ENCODE data around the gene CA9. TPM values are rescaled to one million over a fixed set of nuclear protein-coding genes. Genes with fewer than 3 reads are reported as not detected.

The CA9 gene
- total RNA-seq, 1 experiment from 2014 or later: 0.55 TPM

- no peak for DNase-seq (ENCODE audit: low read depth)
These were observed 1.5 kb downstream of the CA9 start for GRCh38 chr9:35675204-35675603.

DNA sequence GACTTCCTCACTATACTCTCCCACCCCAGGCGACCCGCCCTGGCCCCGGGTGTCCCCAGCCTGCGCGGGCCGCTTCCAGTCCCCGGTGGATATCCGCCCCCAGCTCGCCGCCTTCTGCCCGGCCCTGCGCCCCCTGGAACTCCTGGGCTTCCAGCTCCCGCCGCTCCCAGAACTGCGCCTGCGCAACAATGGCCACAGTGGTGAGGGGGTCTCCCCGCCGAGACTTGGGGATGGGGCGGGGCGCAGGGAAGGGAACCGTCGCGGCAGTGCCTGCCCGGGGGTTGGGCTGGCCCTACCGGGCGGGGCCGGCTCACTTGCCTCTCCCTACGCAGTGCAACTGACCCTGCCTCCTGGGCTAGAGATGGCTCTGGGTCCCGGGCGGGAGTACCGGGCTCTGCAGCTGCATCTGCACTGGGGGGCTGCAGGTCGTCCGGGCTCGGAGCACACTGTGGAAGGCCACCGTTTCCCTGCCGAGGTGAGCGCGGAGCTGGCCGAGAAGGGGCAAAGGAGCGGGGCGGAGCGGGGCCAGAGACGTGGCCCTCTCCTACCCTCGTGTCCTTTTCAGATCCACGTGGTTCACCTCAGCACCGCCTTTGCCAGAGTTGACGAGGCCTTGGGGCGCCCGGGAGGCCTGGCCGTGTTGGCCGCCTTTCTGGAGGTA lies 2.1 kb downstream of the CA9 start:
- DNase-seq (ENCODE audit: low read depth): no peak

- DNase-seq (ENCODE audit: low read depth): no peak
These were observed 5.4 kb downstream of the CA9 start for GRCh38 chr9:35679091-35679490.

GRCh38 chr9:35679766-35680330 lies 6.1 kb downstream of the CA9 start:
- no peak for DNase-seq (ENCODE audit: low read depth)

- no peak for DNase-seq (ENCODE audit: low read depth)
These were observed 6.8 kb downstream of the CA9 start for GRCh38 chr9:35680331-35681105.

DNA sequence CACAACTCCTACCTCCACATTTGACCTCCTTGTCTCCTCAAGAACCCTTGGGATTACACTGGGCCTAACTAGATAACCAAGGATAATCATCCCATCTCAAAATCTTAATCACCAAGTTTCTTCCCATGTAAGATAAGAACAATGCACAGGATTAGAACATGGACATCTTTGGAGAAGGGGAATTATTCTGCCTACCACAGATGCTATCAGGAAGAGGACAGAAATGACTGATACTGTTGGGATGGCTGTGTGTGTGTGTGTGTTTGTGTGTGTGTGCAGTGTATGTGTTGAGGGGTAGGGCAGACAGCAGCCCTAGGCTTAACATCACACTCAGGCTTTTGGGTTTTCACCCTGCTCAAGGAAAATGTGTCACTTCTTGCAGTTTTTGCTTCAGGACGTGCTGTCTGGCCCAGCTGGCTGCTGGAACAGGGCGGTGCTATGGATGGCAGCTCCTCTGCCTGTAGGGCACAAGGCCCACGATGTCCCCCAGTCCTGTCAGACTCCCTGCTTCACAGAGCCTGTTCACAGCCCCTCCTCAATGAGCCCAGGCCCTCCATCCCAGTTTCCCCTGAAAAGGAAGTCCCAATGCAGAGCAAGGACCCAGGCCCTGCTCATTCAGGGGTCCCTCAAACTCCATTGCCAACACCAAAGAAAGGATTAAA lies 7.7 kb downstream of the CA9 start:
- DNase-seq (ENCODE audit: low read depth): no peak

- no peak for DNase-seq (ENCODE audit: low read depth)
These were observed 8.3 kb downstream of the CA9 start for GRCh38 chr9:35682051-35682450.

DNA sequence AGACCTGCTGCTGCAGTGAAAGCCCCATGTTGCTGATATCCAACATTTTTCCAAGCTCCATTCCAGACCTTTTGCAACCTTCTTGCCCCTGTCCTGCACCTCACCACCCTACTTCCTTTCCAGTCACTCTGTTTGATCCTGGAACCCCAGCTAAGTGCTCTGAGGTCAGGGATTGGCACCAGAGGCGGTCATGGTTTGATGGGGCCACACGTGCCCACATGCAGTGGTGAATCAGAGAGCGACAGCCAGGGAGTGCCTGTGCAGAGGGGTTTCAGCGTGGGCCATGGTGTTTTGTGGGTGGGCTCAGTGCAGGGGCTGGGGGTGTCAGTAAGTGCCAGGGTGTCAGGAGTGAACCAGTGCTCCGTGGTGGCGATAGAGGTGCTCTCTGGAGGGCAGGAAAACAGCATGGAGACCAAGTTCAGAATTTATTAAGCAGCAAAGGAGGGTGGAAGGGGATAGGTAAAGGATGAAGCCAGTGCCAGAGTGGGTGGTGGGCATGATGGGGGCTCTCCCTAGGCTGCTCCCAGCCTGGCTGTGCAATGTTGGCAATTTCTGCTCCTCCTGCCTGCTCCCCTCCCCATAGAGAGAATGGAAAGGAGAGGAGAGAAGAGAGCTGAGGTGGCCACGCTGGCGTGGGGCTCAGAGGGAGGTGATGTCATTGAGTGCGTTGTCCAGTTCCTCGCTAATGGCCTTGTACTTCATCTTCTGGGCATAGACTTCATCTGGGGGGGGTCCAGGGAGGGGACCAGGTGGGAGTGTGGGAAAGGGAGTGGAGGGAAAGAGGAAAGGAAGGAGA lies 9.0 kb downstream of the CA9 start:
- no peak for DNase-seq (ENCODE audit: low read depth)

DNA sequence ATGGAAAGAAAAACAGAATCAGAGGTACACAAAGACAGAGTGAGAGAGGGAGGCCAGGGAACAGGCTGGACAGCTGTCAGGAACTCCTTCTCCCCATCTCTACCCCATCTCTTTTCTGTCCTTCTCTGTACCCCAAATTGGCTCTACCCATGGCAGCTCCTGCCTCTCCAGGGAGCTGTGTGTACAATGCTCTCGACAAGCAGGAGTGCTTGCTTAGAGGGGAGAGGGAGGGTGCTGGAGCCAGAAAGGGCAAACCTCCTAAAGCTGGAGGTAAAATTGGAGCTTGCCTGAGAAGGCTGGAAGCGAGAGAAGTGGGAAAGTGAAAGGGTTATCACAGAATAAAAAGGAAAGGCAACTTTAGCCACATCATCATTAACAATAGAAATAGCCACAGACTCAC lies 9.6 kb downstream of the CA9 start:
- no peak for DNase-seq (ENCODE audit: low read depth)

DNA sequence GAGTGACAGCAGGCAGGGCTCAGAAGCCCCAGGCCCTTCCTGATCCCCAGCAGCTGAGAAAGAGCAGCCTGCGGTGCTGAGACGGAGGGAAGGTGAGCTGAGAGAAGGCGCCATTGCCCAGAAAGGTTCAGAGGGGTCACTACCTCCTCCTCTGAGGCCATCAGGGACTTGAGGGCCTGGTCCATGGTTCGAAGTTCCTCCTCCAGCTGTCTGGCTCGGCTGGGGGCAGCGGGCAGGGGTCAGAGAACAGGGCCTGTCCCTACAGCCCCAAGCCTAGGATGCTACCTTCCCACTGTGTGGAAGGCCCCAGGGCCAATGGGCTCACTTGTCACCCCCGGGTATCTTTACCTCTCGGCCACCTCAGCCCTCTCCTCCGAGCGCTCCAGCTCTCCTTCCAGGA lies 11.2 kb downstream of the CA9 start:
- no peak for DNase-seq (ENCODE audit: low read depth)

GRCh38 chr9:35685506-35685905 lies 11.8 kb downstream of the CA9 start:
- no peak for DNase-seq (ENCODE audit: low read depth)

DNA sequence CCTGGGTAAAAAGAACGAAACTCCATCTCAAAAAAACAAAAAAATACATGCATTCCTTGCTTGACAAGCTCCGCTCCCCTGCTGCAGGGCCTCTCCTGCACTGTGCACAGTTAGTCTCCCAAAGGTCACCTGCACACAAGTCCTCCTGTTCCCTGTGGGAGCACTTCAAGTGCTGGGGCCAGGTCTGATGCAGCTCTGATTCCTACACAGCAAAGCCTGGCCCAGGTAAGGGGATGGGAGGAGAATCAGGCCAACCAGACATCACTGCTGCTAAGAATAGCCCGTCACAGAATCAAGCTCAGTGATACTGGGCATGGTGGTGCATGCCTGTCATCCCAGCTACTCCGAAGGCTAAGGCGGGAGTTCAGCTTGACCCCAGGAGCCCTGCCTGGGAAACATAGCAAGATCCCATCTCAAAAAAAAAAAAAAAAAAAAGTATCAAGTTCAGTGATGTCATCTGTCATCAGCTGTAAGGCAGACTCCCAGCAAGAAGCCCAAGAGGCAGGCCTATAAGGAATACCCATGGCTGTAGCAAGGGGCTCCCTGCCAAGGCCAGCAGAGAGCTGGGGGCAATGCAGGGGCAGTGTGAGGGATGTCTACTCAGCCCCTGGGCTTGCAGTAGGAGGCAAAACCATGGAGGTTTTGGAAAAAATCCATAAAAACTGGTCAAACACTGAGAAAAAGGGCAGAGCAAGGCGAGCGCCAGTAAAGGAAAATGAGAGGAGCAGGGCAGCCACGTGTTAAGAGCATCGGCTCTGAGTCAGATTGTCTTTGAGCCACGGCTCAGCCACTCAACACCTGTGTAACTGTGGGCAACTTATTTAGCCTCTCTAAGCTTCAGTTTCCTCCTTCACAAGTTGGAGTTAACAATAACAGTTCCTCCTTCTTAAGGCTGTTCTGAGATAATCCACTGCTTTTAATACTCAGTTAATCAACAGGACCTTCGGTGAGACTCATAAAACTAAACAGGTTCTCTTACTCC lies 12.8 kb downstream of the CA9 start:
- no peak for DNase-seq (ENCODE audit: low read depth)

DNA sequence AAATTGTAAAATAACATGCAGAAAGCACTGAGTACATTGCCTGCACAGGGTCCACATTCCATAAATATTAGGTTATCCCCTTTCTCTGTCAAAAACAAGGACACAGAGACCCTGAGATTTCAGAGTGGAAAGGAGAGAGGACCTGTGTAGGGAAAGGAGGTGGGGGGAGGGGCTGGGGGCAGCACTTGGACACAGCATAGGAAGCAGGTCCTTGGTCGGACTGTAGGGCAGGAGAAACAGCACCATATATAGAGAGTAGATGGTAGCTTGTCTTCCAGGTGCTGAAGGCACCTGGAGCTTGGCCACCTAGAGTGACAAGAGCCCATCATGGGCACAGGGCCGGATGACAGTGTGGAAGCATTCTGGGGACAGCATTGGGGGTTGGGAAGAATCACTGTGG lies 13.6 kb downstream of the CA9 start:
- no peak for DNase-seq (ENCODE audit: low read depth)

DNA sequence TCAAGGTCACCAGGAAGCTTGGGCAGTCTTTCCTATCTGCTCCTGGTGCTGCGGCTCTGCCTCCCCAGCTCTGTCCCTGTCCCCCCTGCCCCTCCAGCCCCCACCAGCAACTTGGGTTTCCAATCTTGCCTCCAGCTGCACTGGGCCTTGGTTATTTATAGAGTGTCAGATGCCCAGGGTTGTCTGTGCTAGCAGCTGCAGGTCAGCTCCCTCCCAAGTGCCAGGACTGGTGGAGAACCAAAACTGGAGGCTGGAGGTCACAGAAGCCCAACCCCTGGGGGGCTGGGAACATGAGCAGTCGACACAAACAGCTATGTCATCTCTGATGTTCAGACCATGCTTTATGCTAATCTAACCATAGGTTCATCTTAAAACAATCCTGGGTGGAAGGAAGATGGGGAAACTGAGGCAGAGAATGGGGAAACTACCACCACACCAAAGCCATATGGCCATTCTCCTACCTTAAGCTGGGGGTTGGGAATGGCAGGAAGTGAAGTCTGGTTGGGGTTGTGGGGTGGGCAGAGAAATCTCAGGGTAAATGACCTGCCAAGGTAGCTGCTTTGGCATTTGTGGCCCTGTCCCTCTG lies 14.3 kb downstream of the CA9 start:
- no peak for DNase-seq (ENCODE audit: low read depth)

- peak; percentile 83 for DNase-seq (ENCODE audit: low read depth)
These were observed 15.1 kb downstream of the CA9 start for GRCh38 chr9:35688558-35689541.

DNA sequence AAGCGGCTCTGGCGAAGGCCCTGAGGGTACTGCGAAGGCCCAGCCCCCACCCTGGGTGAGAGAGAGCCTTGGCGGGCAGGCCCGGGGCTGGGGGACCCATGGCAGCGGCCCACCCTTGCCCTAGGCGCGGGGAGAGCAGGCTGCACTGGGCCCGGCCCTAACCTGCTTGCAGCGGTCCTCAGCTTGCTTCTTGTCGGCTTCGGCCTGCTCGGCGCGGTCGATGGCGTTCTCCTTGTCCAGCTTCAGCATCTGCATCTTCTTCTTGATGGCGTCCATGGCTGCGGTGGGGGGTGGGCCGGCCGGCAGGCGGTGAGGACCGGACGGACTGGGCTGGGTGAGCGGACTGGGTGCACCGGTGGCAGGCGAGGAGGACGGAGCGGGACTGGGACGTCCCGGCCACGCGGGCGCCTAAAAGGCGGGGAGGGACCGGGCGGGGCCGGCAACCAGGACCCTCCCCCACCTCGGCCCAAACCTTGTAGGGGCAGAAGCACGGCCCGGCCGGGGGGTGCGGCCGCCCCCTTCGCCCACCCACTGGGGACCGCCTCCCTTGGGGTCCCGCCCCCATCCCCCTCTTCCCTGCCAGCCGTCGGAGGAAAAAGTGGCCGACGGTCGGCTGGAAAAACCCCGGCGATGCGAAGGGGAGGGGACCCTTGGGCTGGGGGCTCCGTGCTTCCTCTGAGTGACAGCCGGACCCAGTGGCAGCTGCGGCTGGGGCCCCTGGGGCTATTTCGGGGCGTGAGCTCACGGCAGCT lies 16.0 kb downstream of the CA9 start, which contains the start of gene TPM2:
TSS of gene TPM2 (minus strand) at position 384 of the 752 bp plus-strand sequence. CDS start at position 276, 108 bp downstream.
- peak; percentile 88 for DNase-seq (ENCODE audit: low read depth)

DNA sequence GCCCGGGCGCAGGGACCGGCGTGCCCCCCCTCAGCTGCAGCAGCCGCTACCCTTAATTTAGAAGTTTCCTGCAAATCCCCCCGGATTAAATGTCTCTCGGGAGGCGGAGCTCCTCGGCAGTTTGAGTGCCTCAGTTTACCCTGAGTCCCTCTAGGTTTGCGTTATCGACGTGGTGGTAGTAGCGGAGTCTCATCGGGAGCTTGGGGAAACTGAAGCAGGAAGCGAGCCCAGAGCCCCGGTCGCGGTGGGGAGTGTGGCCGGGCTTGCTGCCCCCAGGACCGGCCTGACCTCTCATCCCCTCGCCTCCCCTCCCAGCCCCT lies 16.5 kb downstream of the CA9 start:
- no peak for DNase-seq (ENCODE audit: low read depth)
